WTC11 (cell line): Measurements from ENCODE around the gene ADGRG3. TPM values are rescaled to one million over a fixed set of nuclear protein-coding genes. Genes with fewer than 3 reads are reported as not detected.
"Not testable (repeated sequence)": the region's sequence is repeated elsewhere in the genome, so short reads cannot be mapped to it uniquely, and the experiment has no call there.

ENCODE experiments used
- ATAC-seq: fragments of 200-7000 bp; cut with Tn5 transposase; 2 replicates; pipeline ENCODE4 v1.10.0; 2021; ENCODE audit warnings: mild to moderate bottlenecking, moderate library complexity
- CTCF ChIA-PET: fragments of 300-600 bp; sonication (Branson Sonifier 250); formaldehyde crosslinking; loops from one replicate; lab custom pipeline; 2021; ENCODE audit warnings: antibody characterized with exemption; lab: Charles Lee
- POLR2A ChIA-PET: fragments of 350-600 bp; sonication (Branson Sonifier 250); formaldehyde crosslinking; loops from one replicate; lab custom pipeline; 2021; ENCODE audit warnings: antibody characterized with exemption; lab: Charles Lee
- DNase-seq: peaks from one replicate; pipeline ENCODE4 v3.0.0; 2021; ENCODE audit warnings: low spot score
- H3K27ac Mint-ChIP-seq: 2 replicates; pipeline ENCODE4 v1.8.0; 2021; ENCODE audit warnings: mixed read lengths
- H3K27me3 Mint-ChIP-seq: 2 replicates; pipeline ENCODE4 v1.8.0; 2021; ENCODE audit warnings: low read depth, mild to moderate bottlenecking, moderate library complexity, mixed read lengths
- H3K36me3 Mint-ChIP-seq: 2 replicates; pipeline ENCODE4 v1.8.0; 2021; ENCODE audit warnings: mixed read lengths
- H3K4me1 Mint-ChIP-seq: 2 replicates; pipeline ENCODE4 v1.8.0; 2022; ENCODE audit warnings: mixed read lengths
- H3K4me3 Mint-ChIP-seq: 2 replicates; pipeline ENCODE4 v1.8.0; 2021; ENCODE audit warnings: mild to moderate bottlenecking, moderate library complexity, mixed read lengths
- H3K9me3 Mint-ChIP-seq: 2 replicates; pipeline ENCODE4 v1.8.0; 2021; ENCODE audit warnings: mixed read lengths
- ARID4B ChIP-seq: sonication (generic); formaldehyde crosslinking; IDR thresholded peaks from 2 replicates; pipeline ENCODE4 v1.8.0; 2023; ENCODE audit warnings: missing genetic modification reagents, mild to moderate bottlenecking, borderline replicate concordance
- ATF1 ChIP-seq: sonication (generic); formaldehyde crosslinking; IDR thresholded peaks from 2 replicates; pipeline ENCODE4 v1.8.1; 2023; ENCODE audit warnings: mild to moderate bottlenecking, moderate library complexity, missing genetic modification reagents
- ATF3 ChIP-seq: sonication (generic); formaldehyde crosslinking; conservative IDR thresholded peaks from 2 replicates; pipeline ENCODE4 v1.8.1; 2022; ENCODE audit warnings: mild to moderate bottlenecking, missing genetic modification reagents
- E2F4 ChIP-seq: sonication (generic); formaldehyde crosslinking; IDR thresholded peaks from 2 replicates; pipeline ENCODE4 v1.8.1; 2022; ENCODE audit warnings: low read depth, mild to moderate bottlenecking, moderate library complexity, missing genetic modification reagents, borderline replicate concordance
- ETV6 ChIP-seq: sonication (generic); formaldehyde crosslinking; IDR thresholded peaks from 2 replicates; pipeline ENCODE4 v1.8.1; 2022; ENCODE audit warnings: mild to moderate bottlenecking, missing genetic modification reagents
- FOXJ3 ChIP-seq: sonication (generic); formaldehyde crosslinking; IDR thresholded peaks from 2 replicates; pipeline ENCODE4 v1.9.0; 2021; ENCODE audit warnings: missing genetic modification reagents, mild to moderate bottlenecking, borderline replicate concordance
- FOXK1 ChIP-seq: sonication (generic); formaldehyde crosslinking; IDR thresholded peaks from 2 replicates; pipeline ENCODE4 v1.8.0; 2022; ENCODE audit warnings: mild to moderate bottlenecking, moderate library complexity, missing genetic modification reagents
- GTF2I ChIP-seq: fragments of 250-450 bp; sonication (Bioruptor Pico); conservative IDR thresholded peaks from 2 replicates; pipeline ENCODE4 v1.4.0; 2021; ENCODE audit warnings: mild to moderate bottlenecking
- MXD4 ChIP-seq: fragments of 250-450 bp; sonication (Bioruptor Pico); IDR thresholded peaks from 2 replicates; pipeline ENCODE4 v1.8.0; 2021; ENCODE audit warnings: mild to moderate bottlenecking, moderate library complexity, borderline replicate concordance
- MYBL2 ChIP-seq: sonication (generic); formaldehyde crosslinking; IDR thresholded peaks from 2 replicates; pipeline ENCODE4 v1.8.1; 2023; ENCODE audit warnings: mild to moderate bottlenecking, moderate library complexity, missing genetic modification reagents
- NFATC4 ChIP-seq: fragments of 250-450 bp; sonication (Bioruptor Pico); IDR thresholded peaks from 2 replicates; pipeline ENCODE4 v1.9.0; 2021; ENCODE audit warnings: mild to moderate bottlenecking
- NFYB ChIP-seq: sonication (generic); formaldehyde crosslinking; conservative IDR thresholded peaks from 2 replicates; pipeline ENCODE4 v1.8.0; 2022; ENCODE audit warnings: low read depth, missing genetic modification reagents
- NR2C2 ChIP-seq: sonication (generic); formaldehyde crosslinking; IDR thresholded peaks from 2 replicates; pipeline ENCODE4 v1.8.0; 2022; ENCODE audit warnings: mild to moderate bottlenecking, missing genetic modification reagents
- OVOL2 ChIP-seq: fragments of 250-450 bp; sonication (Bioruptor Pico); IDR thresholded peaks from 2 replicates; pipeline ENCODE4 v1.9.0; 2021; ENCODE audit warnings: mild to moderate bottlenecking, borderline replicate concordance
- SMAD3 ChIP-seq: sonication (generic); formaldehyde crosslinking; IDR thresholded peaks from 2 replicates; pipeline ENCODE4 v1.8.0; 2022; ENCODE audit warnings: missing genetic modification reagents, mild to moderate bottlenecking, borderline replicate concordance
- ZNF219 ChIP-seq: sonication (generic); formaldehyde crosslinking; IDR thresholded peaks from 2 replicates; pipeline ENCODE4 v1.8.0; 2023; ENCODE audit warnings: missing genetic modification reagents, mild to moderate bottlenecking, borderline replicate concordance
- ZNF396 ChIP-seq: fragments of 250-450 bp; sonication (Bioruptor Pico); IDR thresholded peaks from 2 replicates; pipeline ENCODE4 v1.8.0; 2021; ENCODE audit warnings: mild to moderate bottlenecking, moderate library complexity, borderline replicate concordance
- ZNF416 ChIP-seq: fragments of 250-450 bp; sonication (Bioruptor Pico); IDR thresholded peaks from 2 replicates; pipeline ENCODE4 v1.9.0; 2021; ENCODE audit warnings: mild to moderate bottlenecking, inconsistent platforms
- ZNF671 ChIP-seq: fragments of 250-450 bp; sonication (Bioruptor Pico); IDR thresholded peaks from 2 replicates; pipeline ENCODE4 v1.8.0; 2021; ENCODE audit warnings: mild to moderate bottlenecking
- total RNA-seq: library from RNA; stranded (reverse); gene quantifications from 3 replicates; pipeline ENCODE4 v1.2.3, GENCODE V29; 2021
- TF ChIP-seq, protein P1 (sequence below): sonication (generic); formaldehyde crosslinking; IDR thresholded peaks from 2 replicates; pipeline ENCODE4 v1.8.1; 2023; ENCODE audit warnings: mild to moderate bottlenecking, missing genetic modification reagents

Gene ADGRG3
- total RNA-seq, 1 experiment from 2014 or later: 0.44 TPM

- ChIA-PET CTCF (no interaction called here), POLR2A (no interaction called here)
- Mint-ChIP-seq H3K4me1 (no peaks in the 10 kb centered on the region), H3K27ac (no peak overlapping the region), H3K4me3 (no peak overlapping the region), H3K36me3 (no peaks in the 10 kb centered on the region), H3K9me3 (peaks cover 3% of the 10 kb centered on the region; the same call in 1 of the 2 replicates), H3K27me3 (no peaks in the 10 kb centered on the region)
- TF ChIP-seq FOXK1 (no peak), FOXJ3 (CRISPR knock-in tag) (no peak), SMAD3 (CRISPR knock-in tag) (no peak), ETV6 (no peak), ATF3 (no peak), MYBL2 (CRISPR knock-in tag) (no peak), NFATC4 (no peak), MXD4 (CRISPR knock-in tag) (no peak), ZNF671 (CRISPR knock-in tag) (no peak), GTF2I (CRISPR knock-in tag) (no peak), ARID4B (CRISPR knock-in tag) (no peak), OVOL2 (CRISPR knock-in tag) (no peak), E2F4 (CRISPR knock-in tag) (no peak), ZNF396 (CRISPR knock-in tag) (no peak), ATF1 (no peak), NR2C2 (CRISPR knock-in tag) (no peak), ZNF416 (CRISPR knock-in tag) (no peak), ZNF219 (CRISPR knock-in tag) (no peak), NFYB (CRISPR knock-in tag) (no peak)
- TF ChIP-seq, protein P1, sequence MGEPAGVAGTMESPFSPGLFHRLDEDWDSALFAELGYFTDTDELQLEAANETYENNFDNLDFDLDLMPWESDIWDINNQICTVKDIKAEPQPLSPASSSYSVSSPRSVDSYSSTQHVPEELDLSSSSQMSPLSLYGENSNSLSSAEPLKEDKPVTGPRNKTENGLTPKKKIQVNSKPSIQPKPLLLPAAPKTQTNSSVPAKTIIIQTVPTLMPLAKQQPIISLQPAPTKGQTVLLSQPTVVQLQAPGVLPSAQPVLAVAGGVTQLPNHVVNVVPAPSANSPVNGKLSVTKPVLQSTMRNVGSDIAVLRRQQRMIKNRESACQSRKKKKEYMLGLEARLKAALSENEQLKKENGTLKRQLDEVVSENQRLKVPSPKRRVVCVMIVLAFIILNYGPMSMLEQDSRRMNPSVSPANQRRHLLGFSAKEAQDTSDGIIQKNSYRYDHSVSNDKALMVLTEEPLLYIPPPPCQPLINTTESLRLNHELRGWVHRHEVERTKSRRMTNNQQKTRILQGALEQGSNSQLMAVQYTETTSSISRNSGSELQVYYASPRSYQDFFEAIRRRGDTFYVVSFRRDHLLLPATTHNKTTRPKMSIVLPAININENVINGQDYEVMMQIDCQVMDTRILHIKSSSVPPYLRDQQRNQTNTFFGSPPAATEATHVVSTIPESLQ: no peak
- DNase-seq (no peak), ATAC-seq (no peak)
These were observed 43.9 kb downstream of the ADGRG3 start for GRCh38 chr16:57711993-57712392.

DNA sequence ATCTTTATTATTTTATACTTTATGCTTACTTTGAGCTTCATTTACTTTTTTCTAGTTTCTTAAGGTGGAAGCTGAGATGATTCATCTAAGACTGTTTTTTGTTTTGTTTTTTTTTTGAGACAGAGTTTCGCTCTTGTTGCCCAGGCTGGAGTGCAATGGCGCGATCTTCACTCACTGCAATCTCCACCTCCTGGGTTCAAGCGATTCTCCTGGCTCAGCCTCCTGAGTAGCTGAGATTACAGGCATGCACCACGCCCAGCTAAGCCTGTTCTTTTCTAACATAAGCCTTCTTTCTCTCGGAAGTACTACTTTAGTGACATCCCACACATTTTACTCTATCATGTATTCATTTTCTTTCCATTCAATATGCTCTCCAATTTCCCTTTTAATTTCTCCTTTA is 44.5 kb downstream of the ADGRG3 start:
- H3K36me3 Mint-ChIP-seq, ATAC-seq, H3K27ac Mint-ChIP-seq, H3K4me1 Mint-ChIP-seq, H3K9me3 Mint-ChIP-seq, H3K4me3 Mint-ChIP-seq, H3K27me3 Mint-ChIP-seq, POLR2A ChIA-PET, DNase-seq, CTCF ChIA-PET: not testable (repeated sequence)
